WTC11 (cell line): Measurements from ENCODE around the gene CPNE6. TPM values are rescaled to one million over a fixed set of nuclear protein-coding genes. Genes with fewer than 3 reads are reported as not detected.

Experiments used
- ATAC-seq: fragments of 200-7000 bp; cut with Tn5 transposase; 2 replicates; pipeline ENCODE4 v1.10.0; 2021; ENCODE audit warnings: mild to moderate bottlenecking, moderate library complexity
- CTCF ChIA-PET: fragments of 300-600 bp; sonication (Branson Sonifier 250); formaldehyde crosslinking; loops from one replicate; lab custom pipeline; 2021; ENCODE audit warnings: antibody characterized with exemption; lab: Charles Lee
- POLR2A ChIA-PET: fragments of 350-600 bp; sonication (Branson Sonifier 250); formaldehyde crosslinking; loops from one replicate; lab custom pipeline; 2021; ENCODE audit warnings: antibody characterized with exemption; lab: Charles Lee
- DNase-seq: peaks from one replicate; pipeline ENCODE4 v3.0.0; 2021; ENCODE audit warnings: low spot score
- H3K27ac Mint-ChIP-seq: 2 replicates; pipeline ENCODE4 v1.8.0; 2021; ENCODE audit warnings: mixed read lengths
- H3K27me3 Mint-ChIP-seq: 2 replicates; pipeline ENCODE4 v1.8.0; 2021; ENCODE audit warnings: low read depth, mild to moderate bottlenecking, moderate library complexity, mixed read lengths
- H3K36me3 Mint-ChIP-seq: 2 replicates; pipeline ENCODE4 v1.8.0; 2021; ENCODE audit warnings: mixed read lengths
- H3K4me1 Mint-ChIP-seq: 2 replicates; pipeline ENCODE4 v1.8.0; 2022; ENCODE audit warnings: mixed read lengths
- H3K4me3 Mint-ChIP-seq: 2 replicates; pipeline ENCODE4 v1.8.0; 2021; ENCODE audit warnings: mild to moderate bottlenecking, moderate library complexity, mixed read lengths
- H3K9me3 Mint-ChIP-seq: 2 replicates; pipeline ENCODE4 v1.8.0; 2021; ENCODE audit warnings: mixed read lengths
- ATF6 ChIP-seq: sonication (generic); formaldehyde crosslinking; IDR thresholded peaks from 2 replicates; pipeline ENCODE4 v1.8.1; 2023; ENCODE audit warnings: mild to moderate bottlenecking, missing genetic modification reagents
- ELF4 ChIP-seq: sonication (generic); formaldehyde crosslinking; IDR thresholded peaks from 2 replicates; pipeline ENCODE4 v1.8.1; 2022; ENCODE audit warnings: low read depth, mild to moderate bottlenecking, moderate library complexity, missing genetic modification reagents
- ESRRA ChIP-seq: sonication (generic); formaldehyde crosslinking; IDR thresholded peaks from 2 replicates; pipeline ENCODE4 v1.8.1; 2022; ENCODE audit warnings: mild to moderate bottlenecking, missing genetic modification reagents, borderline replicate concordance
- FOXK1 ChIP-seq: sonication (generic); formaldehyde crosslinking; IDR thresholded peaks from 2 replicates; pipeline ENCODE4 v1.8.0; 2022; ENCODE audit warnings: mild to moderate bottlenecking, moderate library complexity, missing genetic modification reagents
- FOXP4 ChIP-seq: sonication (generic); formaldehyde crosslinking; IDR thresholded peaks from 2 replicates; pipeline ENCODE4 v1.8.0; 2022; ENCODE audit warnings: mild to moderate bottlenecking, missing genetic modification reagents
- GTF2I ChIP-seq: fragments of 250-450 bp; sonication (Bioruptor Pico); conservative IDR thresholded peaks from 2 replicates; pipeline ENCODE4 v1.4.0; 2021; ENCODE audit warnings: mild to moderate bottlenecking
- IRF1 ChIP-seq: sonication (generic); formaldehyde crosslinking; IDR thresholded peaks from 2 replicates; pipeline ENCODE4 v1.8.0; 2023; ENCODE audit warnings: missing genetic modification reagents
- NR3C1 ChIP-seq: sonication (generic); formaldehyde crosslinking; conservative IDR thresholded peaks from 2 replicates; pipeline ENCODE4 v1.8.1; 2023; ENCODE audit warnings: low read depth, mild to moderate bottlenecking, missing genetic modification reagents
- PRDM15 ChIP-seq: sonication (generic); formaldehyde crosslinking; IDR thresholded peaks from 2 replicates; pipeline ENCODE4 v1.8.0; 2022; ENCODE audit warnings: missing genetic modification reagents
- SP1 ChIP-seq: sonication (generic); formaldehyde crosslinking; conservative IDR thresholded peaks from 2 replicates; pipeline ENCODE4 v1.8.1; 2022; ENCODE audit warnings: missing genetic modification reagents
- TCF7 ChIP-seq: sonication (generic); formaldehyde crosslinking; IDR thresholded peaks from 2 replicates; pipeline ENCODE4 v1.8.0; 2022; ENCODE audit warnings: mild to moderate bottlenecking, low read depth, missing genetic modification reagents, moderate library complexity
- TEAD1 ChIP-seq: sonication (generic); formaldehyde crosslinking; IDR thresholded peaks from 2 replicates; pipeline ENCODE4 v1.8.0; 2022; ENCODE audit warnings: mild to moderate bottlenecking, missing genetic modification reagents
- TEAD4 ChIP-seq: sonication (generic); formaldehyde crosslinking; IDR thresholded peaks from 2 replicates; pipeline ENCODE4 v1.8.0; 2022; ENCODE audit warnings: mild to moderate bottlenecking, missing genetic modification reagents
- ZNF281 ChIP-seq: sonication (generic); formaldehyde crosslinking; IDR thresholded peaks from 2 replicates; pipeline ENCODE4 v1.8.0; 2023; ENCODE audit warnings: mild to moderate bottlenecking, missing genetic modification reagents
- ZNF396 ChIP-seq: fragments of 250-450 bp; sonication (Bioruptor Pico); IDR thresholded peaks from 2 replicates; pipeline ENCODE4 v1.8.0; 2021; ENCODE audit warnings: mild to moderate bottlenecking, moderate library complexity, borderline replicate concordance
- ZNF416 ChIP-seq: fragments of 250-450 bp; sonication (Bioruptor Pico); IDR thresholded peaks from 2 replicates; pipeline ENCODE4 v1.9.0; 2021; ENCODE audit warnings: mild to moderate bottlenecking, inconsistent platforms
- total RNA-seq: library from RNA; stranded (reverse); gene quantifications from 3 replicates; pipeline ENCODE4 v1.2.3, GENCODE V29; 2021

The CPNE6 gene
- total RNA-seq, 1 experiment from 2014 or later = not detected

GRCh38 chr14:24093207-24093900 lies 22.0 kb downstream of the CPNE6 start:
- TF ChIP-seq ELF4 (0 out of 2 replicates have a peak, but pooled peaks have one; percentile 69), ESRRA (no peak)
- Mint-ChIP-seq H3K27me3 (peaks cover 10% of the 10 kb centered on the region), H3K36me3 (peaks cover 11% of the 10 kb centered on the region), H3K27ac (peak overlapping the region; percentile 98), H3K4me3 (peak overlapping the region; percentile 43), H3K9me3 (no peaks in the 10 kb centered on the region), H3K4me1 (peaks cover 32% of the 10 kb centered on the region)
- POLR2A ChIA-PET = interaction anchor here (0.6 to 6.5 kb wide), 19 partner anchors 8 to 149 kb away, joined by 3 to 67 read pairs (median 7); partner anchors contain the start of genes CARMIL3, CHMP4A, DCAF11 and EMC9
- CTCF ChIA-PET = interaction anchor here (0.7 to 11.7 kb wide), 22 partner anchors 11 to 526 kb away, joined by 3 to 320 read pairs (median 4); partner anchors contain the start of genes AP1G2, CARMIL3, DCAF11 and EMC9
- ATAC-seq (no peak), DNase-seq (no peak)

GRCh38 chr14:24093901-24094840 lies 22.8 kb downstream of the CPNE6 start, which contains the start of gene PCK2:
TSS of gene PCK2 (plus strand) at chr14:24094311. CDS start at chr14:24094406, 95 bp downstream.
- peak; percentile 93 for ATAC-seq
- H3K36me3 Mint-ChIP-seq = peaks cover 11% of the 10 kb centered on the region
- H3K9me3 Mint-ChIP-seq = no peaks in the 10 kb centered on the region
- H3K27me3 Mint-ChIP-seq = peaks cover 10% of the 10 kb centered on the region
- ChIA-PET CTCF (interaction anchor here (0.5 to 11.7 kb wide), 28 partner anchors 11 to 1299 kb away, joined by 3 to 320 read pairs (median 4); partner anchors contain the start of genes AP1G2, CARMIL3, DCAF11 and EMC9), POLR2A (interaction anchor here (0.6 to 6.5 kb wide), 20 partner anchors 9 to 148 kb away, joined by 3 to 67 read pairs (median 6); partner anchors contain the start of genes CARMIL3, CHMP4A, DCAF11 and EMC9)
- H3K27ac Mint-ChIP-seq = peak within 1 kb of the TSS; percentile 98
- H3K4me3 Mint-ChIP-seq = peak within 1 kb of the TSS; percentile 98
- peaks cover 32% of the 10 kb centered on the region for H3K4me1 Mint-ChIP-seq
- peak; percentile 98 for DNase-seq
- no peak for TF ChIP-seq ATF6 (CRISPR knock-in tag)
- peak; percentile 82 for TF ChIP-seq ZNF416 (CRISPR knock-in tag)
- TF ChIP-seq TCF7 (CRISPR knock-in tag) = peak; percentile 86
- no peak for TF ChIP-seq GTF2I (CRISPR knock-in tag)
- peak; percentile 84; the same call in 1 of the 2 replicates for TF ChIP-seq SP1 (CRISPR knock-in tag)
- TF ChIP-seq ZNF281 (CRISPR knock-in tag) = peak; percentile 43; the same call in 1 of the 2 replicates
- TF ChIP-seq TEAD4 (CRISPR knock-in tag) = peak; percentile 25; the same call in 1 of the 2 replicates
- TF ChIP-seq FOXK1 (CRISPR knock-in tag) = peak; percentile 77
- TF ChIP-seq ZNF396 (CRISPR knock-in tag) = no peak
- TF ChIP-seq IRF1 (CRISPR knock-in tag) = peak; percentile 49; the same call in 1 of the 2 replicates
- peak; percentile 85; the same call in 1 of the 2 replicates for TF ChIP-seq PRDM15
- TF ChIP-seq TEAD1 (CRISPR knock-in tag) = peak; percentile 44; the same call in 1 of the 2 replicates
- TF ChIP-seq FOXP4 (CRISPR knock-in tag) = peak; percentile 25; the same call in 1 of the 2 replicates
- 0 out of 2 replicates have a peak, but pooled peaks have one; percentile 70 for TF ChIP-seq NR3C1 (CRISPR knock-in tag)
